ENCODE results near the gene TSPAN19. TPM values are rescaled to one million over a fixed set of nuclear protein-coding genes. Genes with fewer than 3 reads are reported as not detected.

Gene TSPAN19
- total RNA-seq, 1 experiment from 2014 or later = not detected

- no TSS peak for BruUV-seq (replicated peaks)
- no peaks in the 10 kb centered on the region for H3K27me3 ChIP-seq (ENCODE audit: control insufficient read depth, insufficient read depth, low read length)
- no peak overlapping the region for H3K27ac ChIP-seq (ENCODE audit: low read length)
- no peak for TF ChIP-seq POLR2AphosphoS5 (IDR thresholded peaks at IDR 0.05; ENCODE audit: low read depth, low read length)
- ChIA-PET POLR2A (no interaction called here), CTCF (no interaction called here)
- H3K36me3 ChIP-seq (ENCODE audit: control insufficient read depth, insufficient read depth, low read length) = no peaks in the 10 kb centered on the region
- no peaks in the 10 kb centered on the region for H3K9me3 ChIP-seq (ENCODE audit: control insufficient read depth, insufficient read depth, low read depth, low read length)
- no peak overlapping the region for H3K4me3 ChIP-seq (ENCODE audit: low read depth in 2 of 2, low read length in 2 of 2)
- no peak for DNase-seq (ENCODE audit: low read depth, low spot score)
- no peaks in the 10 kb centered on the region for H3K4me1 ChIP-seq (ENCODE audit: control insufficient read depth, insufficient read depth, low read length)
- intact Hi-C loops (cut with micrococcal nuclease; ENCODE audit: unreplicated experiment) (no loop called here), in situ Hi-C loops (cut with HindIII; ENCODE audit: low pct_unique_long_range_greater_than_20kb, low sequenced_read_pairs) (no loop called here)
- ATAC-seq = no peak
Measured at GRCh38 chr12:85041395-85041794, 5.3 kb upstream of the TSPAN19 start.

GRCh38 chr12:85036733-85037132 lies 656 bp upstream of the TSPAN19 start:
- intact Hi-C loops (cut with micrococcal nuclease; ENCODE audit: unreplicated experiment) (no loop called here), in situ Hi-C loops (cut with HindIII; ENCODE audit: low pct_unique_long_range_greater_than_20kb, low sequenced_read_pairs) (no loop called here)
- no peaks in the 10 kb centered on the region for H3K4me1 ChIP-seq (ENCODE audit: control insufficient read depth, insufficient read depth, low read length)
- H3K36me3 ChIP-seq (ENCODE audit: control insufficient read depth, insufficient read depth, low read length) = no peaks in the 10 kb centered on the region
- CTCF ChIA-PET = no interaction called here
- no peaks in the 10 kb centered on the region for H3K27me3 ChIP-seq (ENCODE audit: control insufficient read depth, insufficient read depth, low read length)
- POLR2A ChIA-PET = no interaction called here
- no peaks in the 10 kb centered on the region for H3K9me3 ChIP-seq (ENCODE audit: control insufficient read depth, insufficient read depth, low read depth, low read length)
- peak overlapping the region; percentile 61 to 75 for H3K4me3 ChIP-seq (ENCODE audit: low read depth in 2 of 2, low read length in 2 of 2)
- H3K27ac ChIP-seq (ENCODE audit: low read length) = no peak overlapping the region
- DNase-seq (ENCODE audit: low read depth, low spot score) = no peak
- ATAC-seq = no peak
- BruUV-seq (replicated peaks) = no TSS peak
- no peak for TF ChIP-seq POLR2AphosphoS5 (IDR thresholded peaks at IDR 0.05; ENCODE audit: low read depth, low read length)
- TF ChIP-seq TCF7L2 (IDR thresholded peaks at IDR 0.05; ENCODE audit: low read depth, low read length) = no peak
- TF ChIP-seq SIN3A (IDR thresholded peaks at IDR 0.05; ENCODE audit: borderline replicate concordance, insufficient read depth, low read depth, low read length) = no peak
- no peak for TF ChIP-seq REST (IDR thresholded peaks at IDR 0.05; ENCODE audit: insufficient read depth in 1 of 2, low read depth in 2 of 2, low read length in 1 of 2)
- TF ChIP-seq CTCF (IDR thresholded peaks at IDR 0.05) = no peak

GRCh38 chr12:85029456-85029855 lies 6.6 kb downstream of the TSPAN19 start:
- H3K4me1 ChIP-seq (ENCODE audit: control insufficient read depth, insufficient read depth, low read length) = no peaks in the 10 kb centered on the region
- ATAC-seq (no peak), DNase-seq (ENCODE audit: low read depth, low spot score) (no peak)
- no peak overlapping the region for H3K27ac ChIP-seq (ENCODE audit: low read length)
- no peaks in the 10 kb centered on the region for H3K36me3 ChIP-seq (ENCODE audit: control insufficient read depth, insufficient read depth, low read length)
- no peaks in the 10 kb centered on the region for H3K27me3 ChIP-seq (ENCODE audit: control insufficient read depth, insufficient read depth, low read length)
- CTCF ChIA-PET = no interaction called here
- POLR2A ChIA-PET = no interaction called here
- no TSS peak for BruUV-seq (replicated peaks)
- in situ Hi-C loops (cut with HindIII; ENCODE audit: low pct_unique_long_range_greater_than_20kb, low sequenced_read_pairs) (no loop called here), intact Hi-C loops (cut with micrococcal nuclease; ENCODE audit: unreplicated experiment) (loop anchor here (1.0 kb wide), 1 partner anchor 155 kb away; no protein-coding TSS in a partner anchor)
- TF ChIP-seq TCF7L2 (IDR thresholded peaks at IDR 0.05; ENCODE audit: low read depth, low read length) = no peak
- TF ChIP-seq CTCF (IDR thresholded peaks at IDR 0.05) = peak; percentile 36; the same call in 1 of the 2 replicates
- H3K9me3 ChIP-seq (ENCODE audit: control insufficient read depth, insufficient read depth, low read depth, low read length) = no peaks in the 10 kb centered on the region
- H3K4me3 ChIP-seq (ENCODE audit: low read depth in 2 of 2, low read length in 2 of 2) = no peak overlapping the region

Measured in Panc1 (cell line).